ENCODE measurements around the gene ZFYVE19. TPM values are rescaled to one million over a fixed set of nuclear protein-coding genes. Genes with fewer than 3 reads are reported as not detected.
A peak's percentile ranks its signal among the peaks of the same experiment; 100 is the strongest.

Gene ZFYVE19
- total RNA-seq, 1 experiment from 2014 or later: 19.2 TPM

DNA sequence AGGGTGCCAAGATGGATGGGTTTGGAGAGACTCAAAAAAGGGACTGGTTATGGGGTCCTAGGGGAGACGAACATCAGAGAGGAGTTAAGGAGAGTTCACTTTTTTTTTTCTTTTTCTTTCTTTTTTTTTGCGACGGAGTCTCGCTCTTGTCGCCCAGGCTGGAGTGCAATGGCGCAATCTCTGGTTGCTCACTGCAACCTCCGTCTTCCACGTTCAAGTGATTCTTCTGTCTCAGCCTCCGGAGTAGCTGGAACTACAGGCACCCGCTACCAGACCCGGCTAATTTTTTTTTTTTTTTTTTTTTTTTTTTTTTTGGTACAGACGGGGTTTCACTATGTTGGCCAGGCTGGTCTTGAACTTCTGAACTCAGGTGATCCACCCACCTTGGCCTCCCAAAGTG is 38.1 kb downstream of the ZFYVE19 start:
- Mint-ChIP-seq H3K27me3 (ENCODE audit: insufficient read depth, unreplicated experiment) (no peaks in the 10 kb centered on the region), H3K4me1 (ENCODE audit: insufficient read depth, unreplicated experiment) (peaks cover 29% of the 10 kb centered on the region), H3K9me3 (ENCODE audit: unreplicated experiment) (no peaks in the 10 kb centered on the region), H3K27ac (ENCODE audit: low read depth, unreplicated experiment) (peak overlapping the region; percentile 82), H3K4me3 (ENCODE audit: unreplicated experiment) (peak overlapping the region; percentile 96), H3K36me3 (ENCODE audit: insufficient read depth, unreplicated experiment) (peaks cover 20% of the 10 kb centered on the region)
- intact Hi-C loops (cut with micrococcal nuclease): no loop called here
- CTCF ChIA-PET: interaction anchor here (0.6 to 9.3 kb wide), 6 partner anchors 14 to 75 kb away, joined by 3 to 130 read pairs (median 4); partner anchors contain the start of gene C15orf62
- no TSS peak for BruUV-seq (replicated peaks)
- peak; percentile 53 for DNase-seq (ENCODE audit: unreplicated experiment)
- no peak for TF ChIP-seq CTCF (IDR thresholded peaks at IDR 0.05; ENCODE audit: unreplicated experiment)
- POLR2A ChIA-PET: interaction anchor here (0.7 to 5.5 kb wide), 24 partner anchors 10 to 280 kb away, joined by 3 to 58 read pairs (median 8); partner anchors contain the start of genes C15orf62, CCDC32, DNAJC17 and GCHFR

DNA sequence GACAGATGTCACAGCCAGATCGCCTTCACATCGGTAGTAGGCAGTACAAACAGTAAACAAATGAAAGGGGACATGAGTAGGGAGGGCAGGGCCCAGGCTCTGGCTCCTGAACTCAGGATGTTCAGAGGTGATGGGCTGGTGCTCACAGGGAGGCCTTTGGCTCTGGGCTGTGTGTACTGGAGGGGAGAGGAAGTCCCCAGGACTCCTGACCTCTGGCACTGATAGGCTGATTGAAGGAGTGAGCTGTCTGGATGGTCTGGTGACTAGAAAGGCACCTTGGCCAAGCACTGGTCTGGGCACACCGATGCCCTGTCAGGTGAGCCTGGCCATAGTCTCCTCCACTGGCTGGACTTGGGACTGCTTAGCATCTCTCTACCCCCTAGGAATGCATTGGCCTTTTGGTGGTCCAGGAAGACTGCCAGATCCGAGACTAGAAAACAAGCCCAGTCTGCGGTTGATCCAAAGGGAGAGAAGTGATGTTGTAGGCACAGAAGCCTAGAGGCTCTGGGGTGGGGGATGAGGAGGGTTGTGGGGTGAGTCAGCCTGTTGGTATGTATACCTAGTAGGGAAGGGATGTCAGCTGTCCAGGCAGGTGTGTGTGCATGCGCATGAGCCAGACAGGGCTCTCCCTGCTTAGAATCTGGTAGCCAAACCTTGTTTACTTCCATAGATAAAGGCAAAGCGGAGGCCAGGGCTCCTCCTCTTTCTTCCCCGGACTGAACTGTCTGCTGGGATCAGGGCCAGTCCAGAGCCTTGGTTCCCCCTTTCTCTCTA is 38.8 kb downstream of the ZFYVE19 start:
- Mint-ChIP-seq H3K9me3 (ENCODE audit: unreplicated experiment) (no peaks in the 10 kb centered on the region), H3K27me3 (ENCODE audit: insufficient read depth, unreplicated experiment) (no peaks in the 10 kb centered on the region), H3K36me3 (ENCODE audit: insufficient read depth, unreplicated experiment) (peaks cover 26% of the 10 kb centered on the region), H3K4me3 (ENCODE audit: unreplicated experiment) (peak overlapping the region; percentile 96), H3K27ac (ENCODE audit: low read depth, unreplicated experiment) (peak overlapping the region; percentile 82), H3K4me1 (ENCODE audit: insufficient read depth, unreplicated experiment) (peaks cover 29% of the 10 kb centered on the region)
- BruUV-seq (replicated peaks): no TSS peak
- ChIA-PET POLR2A (interaction anchor here (0.6 to 5.5 kb wide), 22 partner anchors 10 to 403 kb away, joined by 3 to 58 read pairs (median 8); partner anchors contain the start of genes C15orf62, DNAJC17, KNL1 and RHOV), CTCF (interaction anchor here (1.7 to 9.3 kb wide), 3 partner anchors 13 to 75 kb away, joined by 4 to 130 read pairs (median 8); partner anchors contain the start of gene C15orf62)
- intact Hi-C loops (cut with micrococcal nuclease): loop anchor here (2.0 kb wide), 1 partner anchor 53 kb away; no protein-coding TSS in a partner anchor
- no peak for TF ChIP-seq CTCF (IDR thresholded peaks at IDR 0.05; ENCODE audit: unreplicated experiment)
- peak; percentile 90 for DNase-seq (ENCODE audit: unreplicated experiment)

DNA sequence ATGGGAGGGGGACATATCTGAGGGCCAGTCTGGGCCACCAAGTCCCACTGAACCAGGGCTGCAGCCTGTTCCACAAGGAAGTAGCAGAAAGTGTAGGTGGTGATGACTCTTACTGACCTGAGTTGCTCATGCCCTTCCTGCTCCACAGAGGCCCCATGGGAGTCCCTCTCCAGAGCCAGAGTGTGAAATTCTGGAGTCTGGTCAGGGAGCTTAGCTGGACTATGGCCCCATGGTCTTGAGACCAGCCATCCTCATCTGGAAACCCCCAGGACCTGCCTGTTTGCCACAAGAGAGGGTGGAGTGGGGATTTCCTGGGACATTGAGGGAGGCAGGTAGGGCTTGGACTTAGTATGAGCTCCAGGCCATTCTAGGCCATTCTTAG is 39.9 kb downstream of the ZFYVE19 start:
- no peak for DNase-seq (ENCODE audit: unreplicated experiment)
- intact Hi-C loops (cut with micrococcal nuclease): loop anchor here (2.0 kb wide), 1 partner anchor 54 kb away; no protein-coding TSS in a partner anchor
- peak overlapping the region; percentile 96 for H3K4me3 Mint-ChIP-seq (ENCODE audit: unreplicated experiment)
- H3K9me3 Mint-ChIP-seq (ENCODE audit: unreplicated experiment): no peaks in the 10 kb centered on the region
- TF ChIP-seq CTCF (IDR thresholded peaks at IDR 0.05; ENCODE audit: unreplicated experiment): no peak
- H3K4me1 Mint-ChIP-seq (ENCODE audit: insufficient read depth, unreplicated experiment): peaks cover 29% of the 10 kb centered on the region
- peaks cover 38% of the 10 kb centered on the region for H3K36me3 Mint-ChIP-seq (ENCODE audit: insufficient read depth, unreplicated experiment)
- ChIA-PET CTCF (interaction anchor here (0.6 to 9.3 kb wide), 9 partner anchors 12 to 101 kb away, joined by 3 to 130 read pairs (median 5); partner anchors contain the start of genes C15orf62, RHOV and VPS18), POLR2A (interaction anchor here (0.6 to 5.5 kb wide), 14 partner anchors 10 to 404 kb away, joined by 3 to 58 read pairs (median 8); partner anchors contain the start of genes C15orf62, CHP1, DNAJC17 and PPP1R14D)
- BruUV-seq (replicated peaks): no TSS peak
- peak overlapping the region; percentile 46 for H3K27ac Mint-ChIP-seq (ENCODE audit: low read depth, unreplicated experiment)
- H3K27me3 Mint-ChIP-seq (ENCODE audit: insufficient read depth, unreplicated experiment): no peaks in the 10 kb centered on the region
